Caco-2 (cell line): ENCODE data around the gene SMIM45.

Experiments used
- BruUV-seq: library from RNA; stranded (reverse); fragments of 400-500 nt; replicated peaks from 2 replicates; lab custom pipeline; 2021; lab: Mats Ljungman, UMichigan
- CTCF ChIA-PET: fragments of 300-600 bp; sonication (Branson Sonifier 250); formaldehyde crosslinking; loops from one replicate; lab custom pipeline; 2022; ENCODE audit warnings: antibody characterized with exemption; lab: Charles Lee
- POLR2A ChIA-PET: fragments of 300-600 bp; sonication (Branson Sonifier 250); formaldehyde crosslinking; loops from one replicate; lab custom pipeline; 2022; ENCODE audit warnings: antibody characterized with exemption; lab: Charles Lee
- DNase-seq, 2 experiments: peaks; one replicate each; pipeline versions ENCODE4 v3.0.0 to v3.0.0-alpha.2; 2020 to 2022
- H3K27me3 ChIP-seq: replicated peaks from 2 replicates; pipeline ENCODE4 v1.6.0; 2011; ENCODE audit warnings: low read length; ENCODE audit not compliant: control insufficient read depth, insufficient read depth
- H3K36me3 ChIP-seq: 2 replicates; pipeline ENCODE4 v1.5.1; 2011; ENCODE audit warnings: low read length; ENCODE audit not compliant: control insufficient read depth, insufficient read depth
- H3K4me1 ChIP-seq: fragments of 250-450 bp; sonication (Bioruptor Pico); 2 replicates; pipeline ENCODE4 v1.5.1; 2020; ENCODE audit warnings: mild to moderate bottlenecking
- H3K4me3 ChIP-seq: 2 replicates; pipeline ENCODE4 v1.5.1; 2011; ENCODE audit warnings: low read depth, mild to moderate bottlenecking, control low read depth, low read length
- H3K9me3 ChIP-seq: fragments of 250-450 bp; sonication (Bioruptor Pico); 2 replicates; pipeline ENCODE4 v1.5.1; 2020; ENCODE audit warnings: mild to moderate bottlenecking, moderate library complexity
- H3K27ac Mint-ChIP-seq: one replicate; pipeline ENCODE4 v1.8.0; 2022; ENCODE audit warnings: mixed read lengths; ENCODE audit not compliant: unreplicated experiment
- H3K27me3 Mint-ChIP-seq: one replicate; pipeline ENCODE4 v1.8.0; 2022; ENCODE audit warnings: mixed read lengths; ENCODE audit not compliant: insufficient read depth, unreplicated experiment
- H3K36me3 Mint-ChIP-seq: one replicate; pipeline ENCODE4 v1.8.0; 2022; ENCODE audit warnings: mild to moderate bottlenecking, mixed read lengths; ENCODE audit not compliant: insufficient read depth, unreplicated experiment
- H3K4me1 Mint-ChIP-seq: one replicate; pipeline ENCODE4 v1.8.0; 2022; ENCODE audit warnings: low read depth, mixed read lengths; ENCODE audit not compliant: unreplicated experiment
- H3K4me3 Mint-ChIP-seq: one replicate; pipeline ENCODE4 v1.8.0; 2022; ENCODE audit warnings: mild to moderate bottlenecking, moderate library complexity, mixed read lengths; ENCODE audit not compliant: unreplicated experiment
- H3K9me3 Mint-ChIP-seq: one replicate; pipeline ENCODE4 v1.8.0; 2022; ENCODE audit warnings: mixed read lengths; ENCODE audit not compliant: unreplicated experiment
- intact Hi-C: fragments of 100-400 bp; cut with micrococcal nuclease; formaldehyde crosslinking; loops from one replicate; pipeline ENCODE4 v1.10.0; 2022; ENCODE audit not compliant: unreplicated experiment
- TF ChIP-seq, protein P1 (sequence below), 2 experiments: fragments of 200-600 bp in 1 of 2; IDR thresholded peaks; 1 replicate in 1 of 2; 2 replicates in 1 of 2; pipeline versions ENCODE4 v1.5.1 to v1.8.0; 2011 to 2022; ENCODE audit warnings: antibody characterized with exemption in 1 of 2, control low read depth in 1 of 2, inconsistent platforms in 1 of 2, low read depth in 1 of 2, low read length in 1 of 2, mild to moderate bottlenecking in 1 of 2, moderate library complexity in 1 of 2; ENCODE audit not compliant: insufficient read depth in 1 of 2, severe bottlenecking in 1 of 2, unreplicated experiment in 1 of 2

SMIM45 gene

DNA sequence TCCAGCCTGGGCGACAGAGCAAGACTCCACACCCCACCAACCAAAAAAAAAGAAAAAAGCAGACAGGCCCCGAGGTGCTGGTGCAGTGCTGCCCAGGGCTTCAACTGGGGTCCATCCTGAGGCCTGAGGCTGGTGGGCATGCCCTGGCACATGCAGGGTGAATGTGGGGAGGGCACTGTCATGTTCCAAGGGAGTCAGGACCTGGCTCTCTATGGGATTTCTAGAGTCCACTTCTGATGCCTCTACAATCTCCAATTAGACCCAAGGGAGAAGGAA lies 15.1 kb upstream of the SMIM45 start:
- no TSS peak for BruUV-seq
- TF ChIP-seq, protein P1, sequence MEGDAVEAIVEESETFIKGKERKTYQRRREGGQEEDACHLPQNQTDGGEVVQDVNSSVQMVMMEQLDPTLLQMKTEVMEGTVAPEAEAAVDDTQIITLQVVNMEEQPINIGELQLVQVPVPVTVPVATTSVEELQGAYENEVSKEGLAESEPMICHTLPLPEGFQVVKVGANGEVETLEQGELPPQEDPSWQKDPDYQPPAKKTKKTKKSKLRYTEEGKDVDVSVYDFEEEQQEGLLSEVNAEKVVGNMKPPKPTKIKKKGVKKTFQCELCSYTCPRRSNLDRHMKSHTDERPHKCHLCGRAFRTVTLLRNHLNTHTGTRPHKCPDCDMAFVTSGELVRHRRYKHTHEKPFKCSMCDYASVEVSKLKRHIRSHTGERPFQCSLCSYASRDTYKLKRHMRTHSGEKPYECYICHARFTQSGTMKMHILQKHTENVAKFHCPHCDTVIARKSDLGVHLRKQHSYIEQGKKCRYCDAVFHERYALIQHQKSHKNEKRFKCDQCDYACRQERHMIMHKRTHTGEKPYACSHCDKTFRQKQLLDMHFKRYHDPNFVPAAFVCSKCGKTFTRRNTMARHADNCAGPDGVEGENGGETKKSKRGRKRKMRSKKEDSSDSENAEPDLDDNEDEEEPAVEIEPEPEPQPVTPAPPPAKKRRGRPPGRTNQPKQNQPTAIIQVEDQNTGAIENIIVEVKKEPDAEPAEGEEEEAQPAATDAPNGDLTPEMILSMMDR (IDR thresholded peaks at IDR 0.05; ENCODE audit: insufficient read depth in 1 of 2, low read depth in 1 of 2, low read length in 1 of 2, severe bottlenecking in 1 of 2, unreplicated experiment in 1 of 2) = no peak
- no peaks in the 10 kb centered on the region for H3K4me1 Mint-ChIP-seq

DNA sequence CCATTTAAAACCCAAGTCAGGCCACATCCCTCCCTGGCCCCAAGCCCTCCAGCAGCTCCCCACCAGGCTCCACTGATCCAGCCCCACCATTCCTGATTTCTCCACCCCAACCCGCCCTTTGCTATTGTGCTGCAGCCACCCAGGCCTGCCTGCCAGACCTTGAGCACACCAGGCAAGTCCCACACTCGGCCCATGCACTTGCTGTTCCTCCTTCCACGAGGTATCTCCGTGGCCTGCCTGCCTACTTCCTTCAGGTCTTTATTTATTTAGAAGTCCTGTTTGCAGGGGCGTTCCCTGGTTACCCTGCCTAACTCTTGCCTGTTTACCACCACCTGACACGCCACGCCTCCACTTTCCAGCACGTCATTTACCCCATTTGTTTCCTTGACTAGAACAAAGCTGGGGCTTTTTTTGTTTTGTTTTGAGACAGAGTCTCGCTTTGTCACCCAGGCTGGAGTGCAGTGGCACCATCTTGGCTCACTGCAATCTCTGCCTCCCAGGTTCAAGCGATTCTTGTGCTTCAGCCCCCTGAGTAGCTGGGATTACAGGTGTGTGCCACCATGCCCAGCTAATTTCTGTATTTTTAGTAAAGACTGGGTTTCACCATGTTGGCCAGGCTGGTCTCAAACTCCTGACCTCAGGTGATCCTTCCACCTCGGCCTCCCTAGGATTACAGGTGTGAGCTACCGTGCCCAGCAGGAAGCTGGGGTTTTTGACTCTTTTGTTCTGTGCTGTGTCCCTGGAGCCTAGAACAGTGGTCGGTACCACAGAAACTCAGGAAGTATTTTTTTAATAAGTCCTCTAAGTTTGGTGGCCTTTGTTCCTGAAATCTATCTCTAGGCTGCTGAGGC lies 11.7 kb upstream of the SMIM45 start:
- Histone ChIP-seq H3K4me3 (no peak overlapping the region), H3K4me1 (no peaks in the 10 kb centered on the region), H3K36me3 (no peaks in the 10 kb centered on the region; the same call in 1 of the 2 replicates), H3K9me3 (no peaks in the 10 kb centered on the region), H3K27me3 (no peaks in the 10 kb centered on the region)
- no peaks in the 10 kb centered on the region for H3K27me3 Mint-ChIP-seq
- ChIA-PET POLR2A (interaction anchor here (0.6 kb wide), 2 partner anchors 14 to 924 kb away, joined by 3 to 6 read pairs; partner anchors contain the start of gene TNFRSF13C), CTCF (interaction anchor here (0.7 to 2.5 kb wide), 8 partner anchors 14 to 243 kb away, joined by 3 to 27 read pairs (median 7); partner anchors contain the start of genes CCDC134 and SREBF2)
- H3K36me3 Mint-ChIP-seq = peaks cover 62% of the 10 kb centered on the region
- H3K4me1 Mint-ChIP-seq = no peaks in the 10 kb centered on the region
- TF ChIP-seq, protein P1 (IDR thresholded peaks at IDR 0.05; ENCODE audit: insufficient read depth in 1 of 2, low read depth in 1 of 2, low read length in 1 of 2, severe bottlenecking in 1 of 2, unreplicated experiment in 1 of 2) = no peak
- DNase-seq = peak; percentile 38 to 59
- H3K4me3 Mint-ChIP-seq = no peak overlapping the region
- H3K27ac Mint-ChIP-seq = peak overlapping the region; percentile 82
- no TSS peak for BruUV-seq
- intact Hi-C loops = loop anchor here (2.0 kb wide), 1 partner anchor 117 kb away; no protein-coding TSS in a partner anchor
- H3K9me3 Mint-ChIP-seq = no peaks in the 10 kb centered on the region

More for the DNA sequence above, 15.1 kb upstream of the SMIM45 start:
- Histone ChIP-seq H3K27me3 (no peaks in the 10 kb centered on the region), H3K4me3 (no peak overlapping the region), H3K36me3 (no peaks in the 10 kb centered on the region; the same call in 1 of the 2 replicates), H3K9me3 (no peaks in the 10 kb centered on the region), H3K4me1 (no peaks in the 10 kb centered on the region)
- Mint-ChIP-seq H3K36me3 (peaks cover 65% of the 10 kb centered on the region), H3K27me3 (no peaks in the 10 kb centered on the region), H3K9me3 (no peaks in the 10 kb centered on the region), H3K4me3 (no peak overlapping the region), H3K27ac (no peak overlapping the region)
- POLR2A ChIA-PET = no interaction called here
- DNase-seq = no peak
- CTCF ChIA-PET = no interaction called here
- intact Hi-C loops = no loop called here

DNA sequence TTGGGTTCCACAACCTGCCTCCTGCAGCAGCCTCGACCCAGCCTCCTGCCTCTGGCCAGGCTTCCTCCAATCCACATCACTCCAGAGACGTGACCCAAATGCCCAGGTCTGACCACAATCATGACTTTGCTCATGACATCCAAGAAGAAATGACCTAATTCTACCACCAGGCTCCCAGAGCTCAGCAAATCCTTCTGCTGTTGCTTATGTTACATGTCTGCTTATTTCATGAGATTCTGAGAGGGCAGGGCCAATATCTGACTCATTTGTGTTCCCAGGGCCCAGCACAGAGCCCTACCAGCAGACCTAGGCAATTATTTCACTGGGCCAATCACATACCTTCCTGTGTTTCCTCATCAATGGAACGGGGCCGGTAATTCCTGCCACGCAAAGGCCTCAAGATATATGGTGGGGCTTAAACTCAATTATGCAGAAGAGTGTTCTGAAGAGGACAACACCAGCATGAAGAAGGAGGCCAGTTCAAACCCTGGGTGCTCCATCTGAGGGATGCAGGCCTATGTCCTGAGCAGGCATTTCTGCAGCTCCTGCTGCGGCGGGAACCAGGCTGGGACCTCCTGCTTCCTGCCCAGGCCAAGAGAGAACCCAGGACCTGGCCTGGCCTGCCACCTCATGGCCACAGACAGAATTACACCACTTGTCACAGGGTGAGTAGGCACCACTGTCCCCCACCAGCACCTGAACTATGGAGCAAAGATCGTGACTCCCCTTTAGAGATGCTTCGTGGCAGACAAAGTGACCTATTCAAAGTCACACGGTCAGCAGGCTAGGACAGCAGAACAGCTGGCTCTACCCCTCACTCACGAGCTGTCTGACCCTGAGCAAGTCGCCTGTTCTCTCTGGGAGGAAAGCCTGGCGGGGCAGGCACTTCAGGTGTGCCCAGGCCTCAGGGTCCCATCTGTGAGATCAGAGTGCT lies 10.9 kb upstream of the SMIM45 start:
- no peak overlapping the region for H3K27ac Mint-ChIP-seq
- no peaks in the 10 kb centered on the region for H3K27me3 Mint-ChIP-seq
- Histone ChIP-seq H3K27me3 (no peaks in the 10 kb centered on the region), H3K4me1 (no peaks in the 10 kb centered on the region), H3K4me3 (no peak overlapping the region), H3K9me3 (no peaks in the 10 kb centered on the region), H3K36me3 (no peaks in the 10 kb centered on the region; the same call in 1 of the 2 replicates)
- H3K36me3 Mint-ChIP-seq = peaks cover 70% of the 10 kb centered on the region
- peak; percentile 80 to 87 for DNase-seq
- no peak overlapping the region for H3K4me3 Mint-ChIP-seq
- ChIA-PET POLR2A (interaction anchor here (0.6 kb wide), 2 partner anchors 244 to 923 kb away, joined by 3 to 6 read pairs; no protein-coding TSS in a partner anchor), CTCF (interaction anchor here (0.6 to 2.5 kb wide), 12 partner anchors 15 to 244 kb away, joined by 3 to 27 read pairs (median 4); partner anchors contain the start of genes CCDC134 and SREBF2)
- intact Hi-C loops = loop anchor here (1.0 to 2.0 kb wide), 3 partner anchors 118 to 244 kb away; no protein-coding TSS in a partner anchor
- H3K9me3 Mint-ChIP-seq = no peaks in the 10 kb centered on the region
- TF ChIP-seq, protein P1 (IDR thresholded peaks at IDR 0.05; ENCODE audit: insufficient read depth in 1 of 2, low read depth in 1 of 2, low read length in 1 of 2, severe bottlenecking in 1 of 2, unreplicated experiment in 1 of 2) = peak; percentile 82 to 85
- peaks cover 7% of the 10 kb centered on the region for H3K4me1 Mint-ChIP-seq
- no TSS peak for BruUV-seq
